ENCODE results near the gene KCNN3.

Gene KCNN3

DNA sequence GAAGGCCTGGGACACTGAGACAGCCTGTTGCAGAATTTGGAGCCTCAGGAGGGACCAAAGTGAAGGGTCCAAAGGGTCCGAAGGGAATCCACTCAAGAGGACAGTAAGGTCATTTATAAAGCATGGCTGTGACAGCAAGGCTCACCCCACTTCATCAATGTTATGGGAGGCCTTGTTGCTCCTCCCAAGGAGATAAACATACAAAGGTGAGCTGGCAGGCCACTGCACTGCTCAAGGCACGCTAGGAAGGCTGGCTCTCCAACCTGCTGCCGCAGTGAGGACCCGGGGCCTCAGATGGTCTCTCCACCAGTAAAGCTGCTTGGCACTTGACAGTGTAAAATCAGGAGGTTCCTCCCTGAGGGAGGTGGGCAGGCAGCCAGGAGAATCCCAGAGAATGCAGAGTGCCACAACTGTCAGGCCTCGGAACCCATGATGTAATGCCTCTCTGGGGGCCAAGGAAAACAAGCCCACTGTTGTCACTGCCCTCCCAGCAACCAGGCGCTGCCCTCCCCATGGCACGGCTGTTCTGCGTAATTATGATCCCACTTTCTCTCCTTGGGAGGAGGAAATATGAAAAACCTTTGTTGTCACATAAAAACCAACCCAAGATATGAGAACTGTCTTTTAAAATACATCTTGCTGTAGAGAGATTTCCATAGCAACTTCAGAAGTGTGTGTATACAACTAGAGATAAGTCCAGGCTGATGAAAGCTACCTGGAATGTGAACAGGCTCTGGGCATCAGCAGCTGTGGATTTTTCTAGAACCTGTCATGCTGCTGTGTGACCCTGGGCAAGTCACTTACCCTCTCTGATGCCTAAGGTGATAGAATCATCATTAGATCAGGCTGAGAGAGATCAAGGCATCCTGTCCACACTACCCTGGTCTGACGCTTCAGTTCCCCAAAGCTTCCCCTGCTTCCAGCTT, 102.5 kb downstream of the KCNN3 start:
- H3K4me3 ChIP-seq (ENCODE audit: low read depth, low read length): no peak overlapping the region
- TF ChIP-seq, protein P1, sequence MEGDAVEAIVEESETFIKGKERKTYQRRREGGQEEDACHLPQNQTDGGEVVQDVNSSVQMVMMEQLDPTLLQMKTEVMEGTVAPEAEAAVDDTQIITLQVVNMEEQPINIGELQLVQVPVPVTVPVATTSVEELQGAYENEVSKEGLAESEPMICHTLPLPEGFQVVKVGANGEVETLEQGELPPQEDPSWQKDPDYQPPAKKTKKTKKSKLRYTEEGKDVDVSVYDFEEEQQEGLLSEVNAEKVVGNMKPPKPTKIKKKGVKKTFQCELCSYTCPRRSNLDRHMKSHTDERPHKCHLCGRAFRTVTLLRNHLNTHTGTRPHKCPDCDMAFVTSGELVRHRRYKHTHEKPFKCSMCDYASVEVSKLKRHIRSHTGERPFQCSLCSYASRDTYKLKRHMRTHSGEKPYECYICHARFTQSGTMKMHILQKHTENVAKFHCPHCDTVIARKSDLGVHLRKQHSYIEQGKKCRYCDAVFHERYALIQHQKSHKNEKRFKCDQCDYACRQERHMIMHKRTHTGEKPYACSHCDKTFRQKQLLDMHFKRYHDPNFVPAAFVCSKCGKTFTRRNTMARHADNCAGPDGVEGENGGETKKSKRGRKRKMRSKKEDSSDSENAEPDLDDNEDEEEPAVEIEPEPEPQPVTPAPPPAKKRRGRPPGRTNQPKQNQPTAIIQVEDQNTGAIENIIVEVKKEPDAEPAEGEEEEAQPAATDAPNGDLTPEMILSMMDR (IDR thresholded peaks at IDR 0.05; ENCODE audit: borderline replicate concordance, insufficient read depth, low read depth, low read length): no peak

GRCh38 chr1:154765970-154766369, 104.1 kb downstream of the KCNN3 start:
- TF ChIP-seq, protein P1 (IDR thresholded peaks at IDR 0.05; ENCODE audit: borderline replicate concordance, insufficient read depth, low read depth, low read length): peak; percentile 25; the same call in 1 of the 2 replicates
- no peak overlapping the region for H3K4me3 ChIP-seq (ENCODE audit: low read depth, low read length)

GRCh38 chr1:154764773-154765172, 105.3 kb downstream of the KCNN3 start:
- no peak overlapping the region for H3K4me3 ChIP-seq (ENCODE audit: low read depth, low read length)
- TF ChIP-seq, protein P1 (IDR thresholded peaks at IDR 0.05; ENCODE audit: borderline replicate concordance, insufficient read depth, low read depth, low read length): no peak

- TF ChIP-seq, protein P1 (IDR thresholded peaks at IDR 0.05; ENCODE audit: borderline replicate concordance, insufficient read depth, low read depth, low read length): no peak
- H3K4me3 ChIP-seq (ENCODE audit: low read depth, low read length): no peak overlapping the region
Observed at GRCh38 chr1:154764181-154764580, 105.9 kb downstream of the KCNN3 start.

DNA sequence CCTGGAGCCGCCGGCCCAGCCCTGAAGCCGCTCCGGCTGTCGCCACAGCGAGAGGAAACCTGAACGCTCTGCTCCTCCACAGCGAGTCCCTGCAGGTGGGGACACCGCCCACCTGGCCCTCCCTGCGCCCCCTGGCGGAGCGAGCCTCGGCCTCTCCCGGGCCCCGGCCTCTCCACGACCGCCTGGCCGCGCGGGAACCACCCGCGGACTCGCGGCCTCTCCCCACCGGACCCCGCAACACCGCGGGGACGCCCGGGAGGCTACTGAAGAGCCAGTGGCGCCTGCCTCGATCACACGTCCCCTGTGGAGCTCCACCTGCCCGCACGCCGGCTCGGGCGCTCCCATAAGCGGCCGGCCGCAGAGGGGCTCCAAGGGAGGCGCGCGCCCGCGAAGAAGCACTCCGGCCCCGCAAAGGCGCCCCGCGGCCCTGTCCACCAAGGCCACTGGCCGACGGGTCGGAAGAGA, 109.6 kb downstream of the KCNN3 start:
- H3K4me3 ChIP-seq (ENCODE audit: low read depth, low read length): peak overlapping the region; percentile 57
- TF ChIP-seq, protein P1 (IDR thresholded peaks at IDR 0.05; ENCODE audit: borderline replicate concordance, insufficient read depth, low read depth, low read length): peak; percentile 92

DNA sequence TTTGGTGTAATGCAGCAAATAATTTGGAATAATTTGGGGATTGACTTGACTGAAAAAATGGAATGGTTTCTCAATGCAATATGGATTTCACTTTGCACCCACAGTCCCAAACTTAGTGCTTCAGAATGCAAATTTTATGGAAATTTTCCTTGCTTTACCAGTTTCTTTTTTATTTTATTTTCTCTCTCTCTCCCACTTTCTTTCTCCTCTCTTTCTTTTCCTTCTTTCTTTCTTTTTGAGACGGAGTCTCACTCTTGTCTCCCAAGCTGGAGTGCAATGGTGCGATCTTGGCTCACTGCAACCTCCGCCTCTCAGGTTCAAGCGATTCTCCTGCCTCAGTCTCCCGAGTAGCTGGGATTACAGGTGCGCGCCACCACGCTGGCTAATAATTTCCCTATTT, 110.3 kb downstream of the KCNN3 start:
- TF ChIP-seq, protein P1 (IDR thresholded peaks at IDR 0.05; ENCODE audit: borderline replicate concordance, insufficient read depth, low read depth, low read length): no peak
- H3K4me3 ChIP-seq (ENCODE audit: low read depth, low read length): no peak overlapping the region

DNA sequence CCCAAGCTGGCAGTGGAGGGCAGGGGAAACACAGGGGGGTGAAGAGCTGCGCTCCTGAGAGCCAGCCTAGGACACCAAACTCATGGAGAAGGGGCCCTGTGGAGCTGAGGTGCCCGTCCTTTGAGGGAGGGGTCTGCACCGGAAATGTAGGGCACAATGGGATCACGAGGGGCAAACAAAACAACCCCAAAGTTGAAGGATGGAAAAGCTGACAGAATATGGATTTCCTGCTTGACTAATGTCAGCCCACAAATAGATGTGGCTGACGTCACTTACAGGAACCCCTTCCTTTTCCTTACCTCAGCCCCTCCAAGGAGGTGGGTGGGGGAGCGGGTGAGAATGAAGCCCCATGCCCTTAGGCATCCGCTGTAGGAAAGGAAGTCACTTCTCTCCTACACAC, 110.9 kb downstream of the KCNN3 start:
- H3K4me3 ChIP-seq (ENCODE audit: low read depth, low read length): no peak overlapping the region
- TF ChIP-seq, protein P1 (IDR thresholded peaks at IDR 0.05; ENCODE audit: borderline replicate concordance, insufficient read depth, low read depth, low read length): no peak

Measured in GM12875 (cell line).